Osteoblast (primary cell): Measurements from ENCODE around the gene SPATA13. TPM values are rescaled to one million over a fixed set of nuclear protein-coding genes. Genes with fewer than 3 reads are reported as not detected.

Experiments used
- DNase-seq: peaks from one replicate; pipeline ENCODE4 v3.0.0; 2011; ENCODE audit warnings: low spot score, mixed read lengths; ENCODE audit not compliant: insufficient read length; ENCODE audit errors: missing footprints
- H2AFZ ChIP-seq: 2 replicates; pipeline ENCODE4 v1.6.0; 2011; ENCODE audit warnings: mild to moderate bottlenecking, low read length
- H3K27ac ChIP-seq: 2 replicates; pipeline ENCODE4 v1.5.1; 2011; ENCODE audit warnings: mild to moderate bottlenecking, low read depth, low read length, moderate library complexity
- H3K27me3 ChIP-seq: 2 replicates; pipeline ENCODE4 v1.6.0; 2012; ENCODE audit warnings: mild to moderate bottlenecking, control low read depth, inconsistent platforms, low read length, moderate library complexity; ENCODE audit not compliant: insufficient read depth
- H3K36me3 ChIP-seq: 2 replicates; pipeline ENCODE4 v1.5.1; 2011; ENCODE audit warnings: mild to moderate bottlenecking, low read length, control low read depth, moderate library complexity; ENCODE audit not compliant: insufficient read depth
- H3K4me1 ChIP-seq: 2 replicates; pipeline ENCODE4 v1.5.1; 2011; ENCODE audit warnings: mild to moderate bottlenecking, low read length, control low read depth, moderate library complexity; ENCODE audit not compliant: insufficient read depth
- H3K4me2 ChIP-seq: 2 replicates; pipeline ENCODE4 v1.6.0; 2011; ENCODE audit warnings: mild to moderate bottlenecking, low read length; ENCODE audit not compliant: insufficient read depth
- H3K4me3 ChIP-seq: fragments of 200-600 bp; sonication (generic); 3 replicates; pipeline ENCODE4 v1.5.1; 2012; ENCODE audit warnings: mild to moderate bottlenecking, low read length, inconsistent platforms; ENCODE audit not compliant: insufficient read depth
- H3K79me2 ChIP-seq: 2 replicates; pipeline ENCODE4 v1.6.0; 2012; ENCODE audit warnings: mild to moderate bottlenecking, low read length, control low read depth, inconsistent platforms; ENCODE audit not compliant: insufficient read depth
- H3K9me3 ChIP-seq: 2 replicates; pipeline ENCODE4 v1.5.1; 2011; ENCODE audit warnings: low read depth, low read length, control low read depth
- H4K20me1 ChIP-seq: 2 replicates; pipeline ENCODE4 v1.6.0; 2012; ENCODE audit warnings: mild to moderate bottlenecking, low read length, control low read depth; ENCODE audit not compliant: insufficient read depth
- CTCF ChIP-seq: IDR thresholded peaks from 2 replicates; pipeline ENCODE4 v1.5.1; 2011; ENCODE audit warnings: mild to moderate bottlenecking, low read depth, low read length, moderate library complexity; ENCODE audit errors: extremely low read depth
- total RNA-seq: library from RNA; depleted of rRNA; stranded (reverse); fragments of >200 nt; gene quantifications from 2 replicates; pipeline ENCODE4 v1.2.3, GENCODE V29; 2012

The SPATA13 gene
- total RNA-seq, 1 donor = 40.2 TPM

GRCh38 chr13:24281188-24282008 lies 120.9 kb downstream of the SPATA13 start:
- no peaks in the 10 kb centered on the region for H3K27me3 ChIP-seq
- no peaks in the 10 kb centered on the region for H3K79me2 ChIP-seq
- no peaks in the 10 kb centered on the region for H4K20me1 ChIP-seq

GRCh38 chr13:24282256-24282655 lies 121.7 kb downstream of the SPATA13 start:
- no peak for DNase-seq
- H3K9me3 ChIP-seq = no peaks in the 10 kb centered on the region

More at GRCh38 chr13:24281188-24282008, 120.9 kb downstream of the SPATA13 start:
- no peak for DNase-seq
- no peak overlapping the region for H2AFZ ChIP-seq
- TF ChIP-seq CTCF = no peak
- H3K36me3 ChIP-seq = no peaks in the 10 kb centered on the region
- no peak overlapping the region for H3K27ac ChIP-seq
- no peak overlapping the region for H3K4me2 ChIP-seq
- H3K4me1 ChIP-seq = no peaks in the 10 kb centered on the region
- no peak overlapping the region for H3K4me3 ChIP-seq
- H3K9me3 ChIP-seq = no peaks in the 10 kb centered on the region

GRCh38 chr13:24284889-24285565 lies 124.5 kb downstream of the SPATA13 start:
- H2AFZ ChIP-seq = no peak overlapping the region
- H3K9me3 ChIP-seq = no peaks in the 10 kb centered on the region
- H4K20me1 ChIP-seq = no peaks in the 10 kb centered on the region
- no peak for TF ChIP-seq CTCF
- no peak overlapping the region for H3K27ac ChIP-seq
- peak; percentile 71 for DNase-seq
- no peaks in the 10 kb centered on the region for H3K27me3 ChIP-seq
- no peak overlapping the region for H3K4me3 ChIP-seq
- H3K4me2 ChIP-seq = no peak overlapping the region
- H3K79me2 ChIP-seq = no peaks in the 10 kb centered on the region
- H3K36me3 ChIP-seq = no peaks in the 10 kb centered on the region
- no peaks in the 10 kb centered on the region for H3K4me1 ChIP-seq

More at GRCh38 chr13:24282256-24282655, 121.7 kb downstream of the SPATA13 start:
- no peak overlapping the region for H3K4me2 ChIP-seq
- no peaks in the 10 kb centered on the region for H3K27me3 ChIP-seq
- H3K27ac ChIP-seq = no peak overlapping the region
- H3K79me2 ChIP-seq = no peaks in the 10 kb centered on the region
- H3K36me3 ChIP-seq = no peaks in the 10 kb centered on the region
- no peaks in the 10 kb centered on the region for H4K20me1 ChIP-seq
- H3K4me1 ChIP-seq = no peaks in the 10 kb centered on the region
- no peak overlapping the region for H3K4me3 ChIP-seq
- TF ChIP-seq CTCF = no peak
- H2AFZ ChIP-seq = no peak overlapping the region

GRCh38 chr13:24286624-24287023 lies 126.1 kb downstream of the SPATA13 start:
- no peaks in the 10 kb centered on the region for H4K20me1 ChIP-seq
- no peak for TF ChIP-seq CTCF
- H2AFZ ChIP-seq = no peak overlapping the region
- H3K36me3 ChIP-seq = no peaks in the 10 kb centered on the region
- no peaks in the 10 kb centered on the region for H3K9me3 ChIP-seq
- no peak overlapping the region for H3K4me2 ChIP-seq
- H3K27me3 ChIP-seq = no peaks in the 10 kb centered on the region
- no peak overlapping the region for H3K27ac ChIP-seq
- no peak overlapping the region for H3K4me3 ChIP-seq
- peak; percentile 36 for DNase-seq
- no peaks in the 10 kb centered on the region for H3K4me1 ChIP-seq
- H3K79me2 ChIP-seq = no peaks in the 10 kb centered on the region
